ENCODE results near the gene NAALADL2.

NAALADL2 gene

DNA sequence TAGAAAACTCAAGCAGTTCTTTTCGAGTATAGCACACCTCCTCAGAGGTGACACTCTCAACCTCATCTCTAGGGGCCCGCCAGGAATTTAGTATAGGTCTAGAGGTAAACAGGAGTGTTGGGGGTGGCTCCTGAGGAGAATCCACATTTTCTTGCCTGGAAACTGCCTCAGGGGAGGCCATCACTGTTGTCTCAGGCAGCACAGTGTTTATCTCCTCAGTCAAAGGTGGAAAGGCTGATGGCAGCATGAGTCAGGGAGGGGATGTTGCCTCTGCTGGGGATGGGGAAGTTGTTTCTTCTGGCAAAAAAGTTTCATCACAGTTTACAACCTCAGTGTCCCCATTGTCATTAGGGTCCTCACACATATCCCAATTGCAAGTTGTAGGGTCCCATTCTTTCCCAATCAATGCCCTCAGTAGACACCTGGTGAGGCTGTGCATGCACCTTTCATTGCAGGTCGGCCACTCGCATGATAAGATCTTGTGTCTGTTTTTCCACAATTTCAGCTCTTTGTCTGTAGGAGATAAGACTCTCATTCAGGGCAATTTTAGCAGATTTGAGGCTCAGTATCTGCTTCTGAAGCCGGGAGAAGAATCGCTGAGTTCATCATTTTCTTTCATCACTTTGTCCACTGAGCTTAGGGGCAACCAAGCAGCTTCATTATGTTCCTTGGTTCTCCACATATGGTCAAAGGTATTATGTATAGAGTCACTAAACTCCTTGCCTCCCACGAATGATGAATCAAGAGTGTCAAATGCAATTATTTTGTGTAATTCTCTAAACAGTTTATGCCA, 25.8 kb downstream of the NAALADL2 start:
- no peak for DNase-seq (ENCODE audit: low spot score)

DNA sequence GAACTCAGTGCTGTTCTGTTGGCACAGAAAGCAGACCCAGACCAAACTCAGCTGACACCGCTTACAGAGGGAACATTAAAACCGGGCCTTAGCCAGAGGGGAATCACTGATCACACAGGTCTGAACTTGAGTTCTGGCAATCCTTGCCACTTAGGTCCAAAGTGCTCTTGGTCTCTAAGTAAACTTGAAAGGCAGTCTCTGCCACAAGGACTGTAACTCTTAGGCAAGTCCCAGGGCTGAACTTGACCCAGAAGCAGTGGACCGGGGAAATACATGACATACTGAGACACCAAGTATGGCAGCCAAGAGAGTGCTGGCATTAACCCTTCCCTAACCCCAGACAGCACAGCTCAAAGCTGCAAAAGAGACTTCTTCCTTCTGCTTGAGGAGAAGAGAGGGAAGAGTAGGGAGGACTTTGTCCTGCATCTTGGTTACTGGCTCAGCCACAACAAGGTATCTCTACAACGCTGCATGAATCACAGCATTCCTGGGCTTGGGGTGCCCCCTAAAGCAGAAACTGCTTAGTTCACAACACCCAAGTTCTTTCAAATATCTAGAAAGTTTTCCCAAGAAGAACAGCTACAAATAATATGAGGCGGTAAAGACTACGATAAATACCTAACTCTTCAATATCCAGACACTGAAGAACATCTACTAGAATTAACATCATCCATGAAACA, 32.5 kb downstream of the NAALADL2 start:
- DNase-seq (ENCODE audit: low spot score) = no peak

DNA sequence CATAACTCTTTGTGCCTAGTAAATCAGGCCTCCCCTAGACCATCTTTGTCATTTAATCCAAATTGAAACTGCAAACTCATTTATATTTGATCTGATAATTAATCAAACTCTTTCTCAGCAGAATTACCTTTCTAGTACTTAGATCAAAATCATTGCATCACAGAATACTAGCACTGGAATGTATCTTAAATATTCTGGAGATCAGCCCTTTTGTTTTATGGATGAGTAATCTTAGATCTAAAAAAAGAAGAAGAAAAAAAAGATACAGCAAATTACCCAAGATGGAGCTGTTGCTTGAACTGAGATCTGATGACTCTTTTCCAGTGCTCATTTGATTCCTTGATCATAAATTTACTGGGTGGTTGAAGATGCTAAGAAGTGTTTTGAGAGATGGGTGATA, 47.9 kb downstream of the NAALADL2 start:
- no peak for DNase-seq (ENCODE audit: low spot score)

DNA sequence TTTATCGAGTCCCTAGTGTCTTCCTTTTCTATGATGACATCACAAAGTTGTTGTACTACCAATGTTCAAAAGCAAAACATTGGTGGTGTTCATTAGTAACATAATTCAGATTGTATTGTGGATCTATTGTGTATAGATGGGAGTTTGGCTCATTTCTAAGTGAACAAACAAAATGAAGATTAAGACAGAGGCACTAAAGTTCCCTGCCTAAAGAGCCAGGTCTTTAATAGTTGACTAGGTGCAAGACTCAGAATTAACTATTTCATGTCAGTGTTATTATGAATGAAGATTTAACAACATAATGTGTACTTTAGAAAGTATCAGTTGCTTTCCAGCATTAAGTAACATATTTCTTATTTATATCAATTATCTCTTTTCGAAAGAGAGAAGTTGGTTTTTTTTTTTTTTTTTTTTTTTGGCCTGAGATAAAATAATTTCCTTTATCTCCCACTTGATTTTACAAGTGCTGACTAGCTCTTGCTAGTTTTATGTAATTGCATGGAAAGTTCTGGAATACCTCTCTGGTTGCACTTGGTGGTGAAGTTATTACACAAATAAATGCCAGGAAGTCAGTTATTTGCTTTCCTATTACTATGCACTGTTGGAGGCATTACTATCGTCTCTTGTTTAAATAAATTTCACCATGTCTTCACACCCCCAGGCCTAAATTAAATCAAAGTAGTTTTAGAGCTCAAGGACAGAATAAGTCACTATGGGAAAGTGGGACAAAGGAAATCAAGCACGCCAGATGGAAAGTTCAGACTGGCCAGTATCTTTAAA, 48.7 kb downstream of the NAALADL2 start:
- no peak for DNase-seq (ENCODE audit: low spot score)

DNA sequence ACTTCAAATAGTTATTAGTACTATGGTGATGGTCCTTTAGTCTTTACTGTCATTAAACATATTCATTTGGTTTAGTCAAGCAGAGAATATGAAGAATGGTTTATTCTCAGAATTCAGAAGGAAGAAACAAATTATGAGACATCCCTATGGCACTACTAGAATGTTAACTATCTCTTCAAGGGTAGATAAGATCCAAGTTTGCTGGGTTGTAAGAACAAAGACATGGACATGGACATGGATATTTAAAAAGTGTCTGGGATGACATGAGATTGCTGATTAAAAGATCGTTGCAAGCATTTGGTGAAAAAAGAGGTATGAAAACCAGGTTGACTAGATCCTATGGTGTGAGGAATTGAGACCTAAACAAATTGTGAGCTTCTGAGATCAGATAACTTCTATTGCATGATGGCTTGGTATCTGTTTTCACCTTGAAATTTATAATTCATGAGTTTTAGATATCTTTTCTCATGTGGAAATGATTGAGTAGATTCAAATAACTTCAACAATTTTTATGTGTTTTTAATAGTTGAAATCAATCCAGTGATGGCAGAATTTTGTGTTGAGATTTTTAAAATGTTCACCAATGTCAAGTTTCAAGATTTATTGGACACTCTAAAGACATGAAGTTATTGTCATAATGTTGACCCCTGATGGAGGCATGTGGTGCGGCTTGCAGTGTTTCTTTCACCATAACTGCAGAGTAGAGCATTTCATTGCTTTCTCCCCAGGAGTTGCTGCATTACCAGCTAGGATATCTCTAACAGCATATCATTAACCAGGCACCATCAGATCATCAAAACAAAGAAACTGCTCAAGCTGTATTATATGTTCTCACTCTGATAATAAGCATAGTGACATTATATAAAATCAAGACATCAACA, 72.6 kb downstream of the NAALADL2 start:
- DNase-seq (ENCODE audit: low spot score) = no peak

DNA sequence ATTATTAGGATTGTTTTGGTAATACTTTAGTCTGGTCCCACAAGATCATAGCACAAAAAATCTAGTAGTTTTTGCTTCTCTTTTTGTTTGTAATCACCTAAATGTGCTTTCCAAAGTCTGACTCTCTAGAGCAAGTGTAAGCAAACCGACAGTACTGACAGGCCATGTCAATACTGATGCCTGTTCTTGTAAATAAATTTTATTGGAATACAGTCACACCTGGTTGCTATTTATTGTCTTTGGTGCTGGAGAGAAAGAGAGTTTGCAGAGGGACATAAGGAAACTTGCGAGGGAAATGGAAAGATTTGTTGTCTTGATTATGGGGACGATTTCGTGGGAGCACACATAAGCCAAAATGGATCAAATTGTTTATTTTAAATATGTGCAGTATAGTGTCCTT, 77.5 kb downstream of the NAALADL2 start:
- DNase-seq (ENCODE audit: low spot score) = no peak

DNA sequence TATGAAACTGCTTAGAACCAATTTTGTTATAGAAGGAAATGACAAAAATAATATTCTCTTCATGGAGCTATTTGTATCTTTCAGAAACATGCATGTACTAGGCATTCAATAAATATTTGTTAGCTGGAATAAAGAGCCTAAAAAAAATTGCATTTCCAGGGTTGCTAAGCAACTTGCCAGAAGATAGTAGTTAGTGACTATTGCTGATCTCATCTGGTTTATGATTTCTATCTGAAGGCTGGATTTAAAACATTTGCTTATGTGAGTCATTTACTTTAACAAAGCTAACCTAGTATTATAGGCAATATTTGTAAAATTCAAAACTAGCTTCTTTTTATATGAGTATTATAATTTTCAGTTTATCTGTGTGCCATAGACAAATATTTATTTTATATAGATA, 78.3 kb downstream of the NAALADL2 start:
- DNase-seq (ENCODE audit: low spot score) = no peak

DNA sequence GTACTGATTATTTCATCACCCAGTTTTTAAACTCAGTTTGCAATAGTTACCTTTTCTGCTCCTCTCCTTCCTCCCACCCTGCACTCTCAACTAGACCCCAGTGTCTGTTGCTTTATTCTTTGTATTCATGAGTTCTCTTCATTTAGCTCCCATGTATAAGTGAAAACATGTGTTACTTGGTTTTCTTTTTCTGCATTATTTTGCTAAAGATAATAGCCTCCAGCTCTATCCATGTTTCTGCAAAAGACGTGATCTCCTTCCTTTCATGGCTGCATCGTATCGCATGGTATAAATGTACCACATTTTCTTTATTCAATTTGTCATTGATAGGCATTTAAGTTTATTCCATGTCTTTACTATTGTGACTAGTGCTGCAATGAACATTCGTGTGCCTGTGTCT, 79.0 kb downstream of the NAALADL2 start:
- DNase-seq (ENCODE audit: low spot score) = no peak

DNA sequence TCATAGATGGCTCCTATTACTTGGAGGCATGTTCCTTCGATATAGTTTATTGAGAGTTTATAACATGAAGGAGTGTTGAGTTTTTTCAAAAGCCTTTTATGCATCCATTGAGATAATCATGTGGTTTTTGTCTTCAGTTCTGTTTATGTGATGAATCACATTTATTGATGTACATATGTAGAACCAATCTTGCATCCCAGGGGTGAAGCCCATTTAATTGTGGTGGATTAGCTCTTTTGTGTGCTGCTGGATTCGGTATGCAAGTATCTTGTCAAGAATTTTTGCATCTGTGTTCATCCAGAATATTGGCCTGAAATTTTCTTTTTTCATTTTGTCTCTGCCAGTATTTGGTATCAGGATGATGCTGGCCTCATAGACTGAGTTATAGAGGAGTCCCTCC, 81.0 kb downstream of the NAALADL2 start:
- no peak for DNase-seq (ENCODE audit: low spot score)

DNA sequence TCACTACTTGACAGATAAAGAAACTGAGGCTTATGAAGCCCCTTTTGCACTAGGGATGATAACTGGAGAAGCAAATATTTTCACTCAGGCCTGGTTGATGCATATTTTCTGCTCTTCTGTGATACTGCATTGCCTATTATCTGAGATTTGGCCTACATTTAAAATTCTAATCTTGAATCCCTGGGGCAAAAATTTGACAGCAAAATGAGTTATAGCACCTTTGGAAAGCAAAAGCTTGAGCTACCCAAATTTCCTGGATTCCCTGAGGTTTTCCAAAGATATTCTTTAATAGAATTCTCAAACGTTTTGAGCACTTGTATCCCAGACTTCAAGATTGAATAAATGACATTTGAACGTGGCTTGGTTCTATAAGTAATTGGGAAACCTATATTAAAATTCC, 86.1 kb downstream of the NAALADL2 start:
- no peak for DNase-seq (ENCODE audit: low spot score)

DNA sequence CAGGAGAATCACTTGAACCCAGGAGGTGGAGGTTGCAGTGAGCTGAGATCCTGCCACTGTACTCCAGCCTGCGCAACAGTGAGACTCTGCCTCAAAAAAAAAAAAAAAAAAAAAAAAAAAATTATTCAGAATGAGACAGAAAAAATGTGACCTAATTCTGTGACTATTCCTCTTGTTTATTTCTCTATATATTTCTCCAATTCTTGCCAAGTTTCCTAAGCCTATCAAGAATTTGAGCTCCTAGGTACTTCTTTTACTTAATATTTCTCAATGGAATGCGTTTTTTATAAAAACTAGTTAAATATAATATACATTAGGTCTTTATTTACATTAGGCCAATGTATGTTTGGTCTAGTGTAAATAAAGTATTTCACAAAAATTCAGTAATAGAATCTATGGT, 86.8 kb downstream of the NAALADL2 start:
- no peak for DNase-seq (ENCODE audit: low spot score)

DNA sequence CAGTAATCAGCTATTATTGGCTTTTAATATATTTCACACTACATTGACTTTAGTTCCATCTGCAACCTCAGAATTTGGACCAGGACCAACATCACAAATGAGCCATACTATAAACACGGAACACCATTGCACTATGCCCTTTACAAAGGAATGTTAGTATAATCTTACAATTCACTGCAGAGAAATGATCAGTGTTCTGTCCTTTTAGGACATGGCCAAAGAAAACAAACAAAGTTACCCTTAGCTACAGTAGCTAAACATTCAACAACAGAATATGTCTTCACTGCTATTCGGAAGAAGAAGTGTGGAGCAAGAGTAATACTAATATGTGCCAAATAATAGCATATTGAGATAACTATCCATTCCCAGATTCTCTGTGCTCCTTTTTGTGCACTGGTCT, 90.4 kb downstream of the NAALADL2 start:
- DNase-seq (ENCODE audit: low spot score) = no peak

DNA sequence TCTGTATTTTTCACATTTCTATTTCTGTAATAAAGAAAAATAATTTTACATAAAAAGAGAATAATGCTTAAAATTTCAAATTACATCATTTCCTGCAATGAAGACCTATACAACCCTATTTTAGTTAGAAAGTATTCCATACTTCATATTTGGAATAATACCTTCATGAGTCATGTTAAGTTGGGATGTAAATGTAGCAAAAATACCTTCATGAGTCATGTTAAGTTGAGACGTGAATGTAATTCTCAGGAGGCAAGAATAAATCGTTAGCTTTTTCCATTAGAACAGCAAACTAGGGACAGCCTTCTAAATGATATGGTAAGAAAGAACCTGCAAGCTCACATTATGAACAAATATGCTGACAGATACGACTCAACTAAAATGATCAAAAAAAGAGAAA, 91.9 kb downstream of the NAALADL2 start:
- no peak for DNase-seq (ENCODE audit: low spot score)

DNA sequence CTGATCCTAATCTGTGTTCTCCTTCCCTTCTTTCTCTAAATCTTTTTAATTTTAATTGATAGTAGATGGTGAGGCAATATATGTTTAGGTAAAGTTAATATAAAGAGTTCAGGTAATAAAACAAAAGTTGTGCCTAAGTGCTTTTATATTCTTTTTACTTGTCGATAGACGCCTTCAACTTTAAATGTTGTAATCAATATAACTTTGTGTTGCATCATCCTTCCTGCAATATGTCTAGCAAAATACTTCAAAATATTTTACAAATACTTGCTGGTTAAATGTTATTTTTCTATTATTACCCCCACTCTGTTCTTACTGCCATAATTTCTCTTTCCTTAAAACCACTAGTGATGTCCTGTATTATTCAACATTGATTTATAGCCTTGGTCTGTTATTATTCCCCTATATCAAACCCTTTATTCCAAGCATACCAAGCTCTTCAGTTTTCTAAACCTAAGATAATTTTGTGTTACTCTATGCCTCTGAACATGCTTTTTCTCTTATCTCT, 92.4 kb downstream of the NAALADL2 start:
- no peak for DNase-seq (ENCODE audit: low spot score)

DNA sequence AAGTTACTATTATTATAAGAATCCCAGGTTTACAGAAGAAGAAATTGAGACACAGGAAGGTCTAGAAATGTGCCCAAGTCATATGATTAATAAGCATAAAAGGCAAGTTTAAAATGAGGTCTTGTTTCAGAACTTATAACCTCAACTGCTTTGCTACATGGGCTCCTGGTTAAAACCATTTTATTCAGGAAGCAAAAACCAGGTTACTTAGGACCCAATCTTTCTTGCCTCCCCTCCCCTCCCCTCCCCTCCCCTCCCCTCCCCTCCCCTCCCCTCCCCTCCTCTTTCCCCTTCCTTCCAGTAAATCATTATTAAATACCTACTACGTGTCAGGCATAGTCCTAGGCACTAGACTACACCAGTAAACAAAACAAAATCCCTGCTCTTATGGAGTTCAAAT, 93.9 kb downstream of the NAALADL2 start:
- no peak for DNase-seq (ENCODE audit: low spot score)

DNA sequence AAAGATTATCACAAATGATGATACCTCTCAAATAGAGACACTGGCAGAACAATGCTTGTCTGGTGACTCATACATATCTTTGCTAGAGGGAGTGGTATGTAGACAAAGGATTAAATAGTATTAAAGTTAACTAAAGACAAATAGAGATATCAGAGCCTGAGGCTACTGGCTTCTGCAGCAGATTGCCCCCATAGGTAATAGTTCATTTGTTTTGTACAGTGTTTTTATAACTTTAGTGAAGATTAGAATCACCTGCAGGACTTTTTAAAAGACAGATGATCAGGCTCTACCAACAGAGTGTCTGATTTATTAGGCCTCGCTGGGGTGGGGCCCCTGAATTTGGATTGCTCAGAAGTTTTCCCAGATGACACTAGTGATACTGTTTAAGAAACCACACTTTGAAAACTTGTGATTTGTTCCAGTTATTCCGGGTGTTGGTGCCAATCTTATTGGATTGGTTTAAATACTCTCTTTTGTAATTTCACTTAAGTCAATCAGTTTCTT, 96.4 kb downstream of the NAALADL2 start:
- DNase-seq (ENCODE audit: low spot score) = no peak

DNA sequence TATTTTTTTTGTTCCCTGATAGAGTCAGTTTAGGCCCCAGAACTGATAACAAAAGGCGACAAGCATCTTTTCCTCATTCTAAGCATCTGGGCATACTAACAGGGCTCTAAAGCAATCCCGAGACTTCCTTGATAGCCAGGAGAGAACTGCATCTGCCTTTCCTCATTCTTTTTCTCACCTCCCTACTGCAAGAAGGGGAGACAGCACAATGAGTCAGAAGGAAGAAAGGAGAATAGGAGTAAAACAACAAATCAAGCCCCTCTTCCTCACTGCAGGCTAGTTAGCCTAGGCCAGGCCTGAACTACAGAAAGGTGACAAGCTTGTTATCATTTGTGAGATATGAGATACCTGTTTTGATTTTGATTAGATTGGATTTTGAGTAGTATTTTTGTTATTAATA, 97.9 kb downstream of the NAALADL2 start:
- no peak for DNase-seq (ENCODE audit: low spot score)

DNA sequence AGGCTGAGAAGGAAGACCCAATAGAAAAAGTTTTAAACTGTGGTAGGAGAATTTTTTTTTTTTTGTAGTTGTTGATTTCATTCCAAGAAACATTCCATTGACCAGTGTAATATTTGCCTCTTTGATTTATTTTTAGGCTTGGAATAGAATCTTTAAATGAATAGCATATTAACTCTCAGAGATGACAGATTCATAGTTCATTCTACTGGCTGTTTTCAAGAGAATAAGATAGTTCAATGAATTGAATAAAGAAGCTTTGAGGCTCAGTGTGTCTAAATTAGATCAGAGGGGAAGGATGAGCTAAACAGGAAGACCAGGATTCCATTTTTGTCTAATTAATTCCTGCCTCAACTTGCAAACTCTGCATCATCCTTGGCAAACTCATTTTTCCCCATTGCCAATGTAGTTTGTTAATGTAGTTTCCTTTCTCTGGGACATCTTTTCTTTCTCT, 98.4 kb downstream of the NAALADL2 start:
- DNase-seq (ENCODE audit: low spot score) = no peak

DNA sequence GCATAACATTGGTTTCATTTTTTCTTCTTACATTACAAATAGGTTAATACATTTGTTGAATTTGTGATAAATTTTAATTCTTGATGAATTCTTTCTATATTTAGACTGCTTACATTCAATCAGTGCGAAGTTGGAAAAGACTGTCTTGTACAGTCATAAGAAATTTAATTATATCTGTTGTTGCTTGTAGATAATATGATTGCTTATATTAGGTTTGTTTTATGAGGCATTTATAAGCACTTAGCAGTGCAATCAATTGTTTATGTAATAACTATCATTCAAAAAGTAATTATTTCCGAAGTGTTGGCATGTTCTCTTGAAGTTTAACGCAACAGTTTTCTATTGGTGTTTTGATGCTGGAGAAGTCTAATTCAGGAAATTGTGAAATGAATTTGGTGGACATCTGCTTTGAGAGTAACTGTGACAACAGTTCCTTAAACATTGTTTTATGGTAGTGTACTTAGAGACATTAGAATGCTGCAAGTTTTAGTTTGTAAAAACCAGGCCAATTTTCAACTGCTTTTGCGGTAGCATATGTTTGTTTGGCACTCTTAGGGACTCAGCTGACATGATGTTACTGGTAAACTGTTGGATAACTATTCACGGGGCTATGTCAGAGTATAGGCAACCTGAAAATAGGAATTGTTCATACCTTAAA, 99.7 kb downstream of the NAALADL2 start:
- DNase-seq (ENCODE audit: low spot score) = no peak

DNA sequence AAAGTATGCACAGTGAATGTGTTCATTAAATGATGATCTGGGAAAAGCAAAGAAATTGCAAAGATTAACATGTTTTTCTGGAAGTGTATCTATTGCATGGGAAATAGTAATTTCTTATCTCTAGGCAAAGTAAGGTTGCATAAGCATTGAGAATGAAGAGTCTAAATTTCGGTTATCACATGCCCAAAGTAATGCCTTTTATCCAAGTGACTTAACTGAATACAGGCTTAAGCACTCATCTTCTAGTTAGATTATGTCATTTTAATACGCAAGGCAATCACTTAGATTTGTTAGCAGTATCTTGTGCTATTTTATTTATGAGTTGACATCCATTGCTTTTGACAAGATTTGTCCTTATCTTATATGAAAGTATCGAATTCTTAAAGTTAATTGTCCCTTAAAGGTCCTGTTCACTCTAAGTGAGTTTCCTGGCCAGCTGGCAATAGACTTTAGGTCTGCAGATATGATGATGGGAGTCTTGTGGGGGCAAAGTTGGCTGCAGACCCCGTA, 100.5 kb downstream of the NAALADL2 start:
- DNase-seq (ENCODE audit: low spot score) = no peak

DNA sequence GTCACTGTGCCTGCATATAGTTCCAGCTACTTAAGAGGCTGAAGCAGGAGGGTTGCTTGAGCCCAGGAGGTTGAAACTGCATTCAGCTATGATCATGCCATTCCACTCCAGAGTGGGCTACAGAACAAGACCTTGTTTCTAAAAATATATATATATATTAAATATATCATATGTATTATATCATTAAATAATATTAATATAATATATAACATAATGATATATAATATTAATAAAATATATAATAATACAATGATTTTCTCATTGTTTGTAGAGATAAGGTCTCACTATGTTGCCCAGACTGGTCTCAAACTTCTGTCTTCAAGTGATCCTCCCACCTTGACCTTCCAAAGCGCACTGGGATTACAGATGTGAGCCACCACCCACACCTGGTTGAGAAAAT, 101.8 kb downstream of the NAALADL2 start:
- DNase-seq (ENCODE audit: low spot score) = no peak

Data from ecto neural progenitor cell (in vitro differentiated cells).